Measurements from ENCODE around the gene MC4R. TPM values are rescaled to one million over a fixed set of nuclear protein-coding genes. Genes with fewer than 3 reads are reported as not detected.

The MC4R gene
- total RNA-seq, 3 donors from 2014 or later, result not detected

DNA sequence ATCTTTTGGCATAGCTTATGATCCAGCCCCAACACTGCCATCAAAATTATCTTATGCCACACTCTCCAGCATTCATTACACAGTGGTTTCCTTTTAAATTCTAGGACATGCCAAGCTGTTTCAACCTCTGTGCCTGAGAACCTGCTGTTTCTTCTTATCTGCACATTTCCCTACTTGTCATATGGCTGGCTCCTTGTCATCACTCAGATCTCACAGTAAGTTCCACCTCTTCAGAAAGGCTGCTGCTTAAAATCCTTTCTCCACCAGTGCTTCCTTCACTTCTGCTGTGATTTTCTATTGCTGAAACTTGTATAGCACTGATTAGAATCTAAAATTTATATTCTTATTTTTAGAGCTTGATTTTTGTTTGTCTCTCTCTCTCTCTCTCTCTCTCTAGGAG lies 43.4 kb downstream of the MC4R start:
- no peak overlapping the region for H3K27ac ChIP-seq
- H3K4me3 ChIP-seq, result no peak overlapping the region
- H3K4me1 ChIP-seq, result no peaks in the 10 kb centered on the region
- peaks cover 0 to 9% of the 10 kb centered on the region in 2 donors for H3K9me3 ChIP-seq
- no peak for TF ChIP-seq POLR2AphosphoS5 (IDR thresholded peaks at IDR 0.05)
- TF ChIP-seq, protein P1, sequence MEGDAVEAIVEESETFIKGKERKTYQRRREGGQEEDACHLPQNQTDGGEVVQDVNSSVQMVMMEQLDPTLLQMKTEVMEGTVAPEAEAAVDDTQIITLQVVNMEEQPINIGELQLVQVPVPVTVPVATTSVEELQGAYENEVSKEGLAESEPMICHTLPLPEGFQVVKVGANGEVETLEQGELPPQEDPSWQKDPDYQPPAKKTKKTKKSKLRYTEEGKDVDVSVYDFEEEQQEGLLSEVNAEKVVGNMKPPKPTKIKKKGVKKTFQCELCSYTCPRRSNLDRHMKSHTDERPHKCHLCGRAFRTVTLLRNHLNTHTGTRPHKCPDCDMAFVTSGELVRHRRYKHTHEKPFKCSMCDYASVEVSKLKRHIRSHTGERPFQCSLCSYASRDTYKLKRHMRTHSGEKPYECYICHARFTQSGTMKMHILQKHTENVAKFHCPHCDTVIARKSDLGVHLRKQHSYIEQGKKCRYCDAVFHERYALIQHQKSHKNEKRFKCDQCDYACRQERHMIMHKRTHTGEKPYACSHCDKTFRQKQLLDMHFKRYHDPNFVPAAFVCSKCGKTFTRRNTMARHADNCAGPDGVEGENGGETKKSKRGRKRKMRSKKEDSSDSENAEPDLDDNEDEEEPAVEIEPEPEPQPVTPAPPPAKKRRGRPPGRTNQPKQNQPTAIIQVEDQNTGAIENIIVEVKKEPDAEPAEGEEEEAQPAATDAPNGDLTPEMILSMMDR (IDR thresholded peaks at IDR 0.05), result no peak
- TF ChIP-seq POLR2A (IDR thresholded peaks at IDR 0.05), result no peak
- H3K27me3 ChIP-seq, result no peaks in the 10 kb centered on the region
- intact Hi-C loops (cut with DNase I; ENCODE audit: low total_unique reads), result no loop called here
- no peak for DNase-seq (ENCODE audit: low spot score in 2 of 2)
- H3K36me3 ChIP-seq, result no peaks in the 10 kb centered on the region

DNA sequence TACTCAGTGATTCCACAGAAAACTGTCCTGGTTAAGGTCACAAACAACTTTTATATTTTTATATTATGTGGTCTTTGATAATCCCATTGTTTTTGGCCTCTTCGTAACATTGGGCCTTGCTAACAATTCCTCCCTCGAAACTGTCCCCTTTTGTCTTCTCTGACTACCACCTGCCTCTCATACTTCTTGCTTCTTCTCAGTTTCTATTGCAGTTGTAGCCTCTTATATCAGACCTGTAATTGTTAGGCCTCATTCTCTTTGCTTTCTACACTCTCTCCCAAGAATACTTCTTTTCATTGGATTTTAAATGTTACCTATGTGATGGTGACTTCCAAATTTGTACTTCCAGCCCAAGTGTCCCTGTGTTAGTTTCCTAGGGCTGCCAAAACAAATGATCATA lies 44.7 kb downstream of the MC4R start:
- Histone ChIP-seq H3K4me1 (no peaks in the 10 kb centered on the region), H3K27ac (no peak overlapping the region), H3K4me3 (no peak overlapping the region), H3K9me3 (peaks cover 0 to 9% of the 10 kb centered on the region in 2 donors), H3K36me3 (no peaks in the 10 kb centered on the region), H3K27me3 (no peaks in the 10 kb centered on the region)
- no peak for TF ChIP-seq POLR2AphosphoS5 (IDR thresholded peaks at IDR 0.05)
- no peak for TF ChIP-seq POLR2A (IDR thresholded peaks at IDR 0.05)
- TF ChIP-seq, protein P1 (IDR thresholded peaks at IDR 0.05), result no peak
- no peak for DNase-seq (ENCODE audit: low spot score in 2 of 2)
- intact Hi-C loops (cut with DNase I; ENCODE audit: low total_unique reads), result no loop called here

DNA sequence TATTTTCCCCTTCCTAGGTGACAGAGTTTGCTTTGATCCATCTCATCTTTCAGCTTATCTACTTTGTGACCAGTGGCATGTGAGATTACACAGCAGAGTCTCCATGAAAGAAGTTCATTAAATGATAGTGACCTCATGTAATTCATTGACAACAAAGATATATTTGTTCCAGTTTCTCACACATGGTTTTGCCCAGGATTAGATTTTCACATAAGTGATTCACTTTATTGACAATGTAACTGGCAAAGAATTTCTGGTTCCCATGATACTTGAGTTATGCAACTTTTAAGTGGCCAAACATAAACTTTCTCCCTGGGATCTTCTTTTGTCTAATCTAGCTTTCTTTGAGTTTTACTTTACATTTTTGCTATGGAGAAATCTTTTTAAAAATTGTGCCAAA lies 50.0 kb downstream of the MC4R start:
- intact Hi-C loops (cut with DNase I; ENCODE audit: low total_unique reads), result no loop called here
- TF ChIP-seq POLR2A (IDR thresholded peaks at IDR 0.05) (no peak), POLR2AphosphoS5 (IDR thresholded peaks at IDR 0.05) (no peak)
- TF ChIP-seq, protein P1 (IDR thresholded peaks at IDR 0.05), result no peak
- no peaks in the 10 kb centered on the region for H3K4me1 ChIP-seq
- H3K9me3 ChIP-seq, result peaks cover 0 to 4% of the 10 kb centered on the region in 2 donors
- H3K36me3 ChIP-seq, result no peaks in the 10 kb centered on the region
- DNase-seq (ENCODE audit: low spot score in 2 of 2), result no peak
- no peak overlapping the region for H3K4me3 ChIP-seq
- H3K27ac ChIP-seq, result no peak overlapping the region
- no peaks in the 10 kb centered on the region for H3K27me3 ChIP-seq
